GM23338 (cell line): ENCODE measurements around the gene OSBPL1A. TPM values are rescaled to one million over a fixed set of nuclear protein-coding genes. Genes with fewer than 3 reads are reported as not detected.

Source experiments
- ATAC-seq: fragments of 200-7000 bp; cut with Tn5 transposase; 3 replicates; pipeline ENCODE4 v1.9.1; 2020
- DNase-seq: peaks from one replicate; pipeline ENCODE4 v3.0.0-alpha.2; 2015; ENCODE audit warnings: low spot score
- H2AFZ ChIP-seq: fragments of 200-600 bp; sonication (generic); 2 replicates; pipeline ENCODE4 v1.8.0; 2016; ENCODE audit warnings: antibody characterized with exemption, mild to moderate bottlenecking, moderate library complexity
- H3F3A ChIP-seq: fragments of 200-600 bp; sonication (generic); replicated peaks from 2 replicates; pipeline ENCODE4 v1.8.0; 2017; ENCODE audit warnings: antibody characterized with exemption, mixed run types, low read depth
- H3K27ac ChIP-seq: fragments of 200-600 bp; sonication (generic); 2 replicates; pipeline ENCODE4 v1.6.1; 2016; ENCODE audit warnings: low read depth
- H3K27me3 ChIP-seq: fragments of 200-600 bp; sonication (generic); 2 replicates; pipeline ENCODE4 v1.8.0; 2016; ENCODE audit warnings: mild to moderate bottlenecking, mixed run types, moderate library complexity; ENCODE audit not compliant: insufficient read depth
- H3K36me3 ChIP-seq: fragments of 200-600 bp; sonication (generic); 2 replicates; pipeline ENCODE4 v1.8.0; 2016; ENCODE audit warnings: mild to moderate bottlenecking; ENCODE audit not compliant: insufficient read depth
- H3K4me1 ChIP-seq: fragments of 200-600 bp; sonication (generic); 2 replicates; pipeline ENCODE4 v1.8.0; 2016; ENCODE audit warnings: mild to moderate bottlenecking, moderate library complexity; ENCODE audit not compliant: insufficient read depth
- H3K4me2 ChIP-seq: fragments of 200-600 bp; sonication (generic); 2 replicates; pipeline ENCODE4 v1.7.1; 2017; ENCODE audit warnings: mixed run types
- H3K4me3 ChIP-seq: fragments of 200-600 bp; sonication (generic); 2 replicates; pipeline ENCODE4 v1.6.1; 2016; ENCODE audit warnings: mixed run types
- H3K79me2 ChIP-seq: fragments of 200-600 bp; sonication (generic); replicated peaks from 2 replicates; pipeline ENCODE4 v1.8.0; 2017; ENCODE audit warnings: mild to moderate bottlenecking; ENCODE audit not compliant: insufficient read depth
- H3K9me2 ChIP-seq: fragments of 200-600 bp; sonication (generic); 2 replicates; pipeline ENCODE4 v1.8.0; 2017; ENCODE audit not compliant: insufficient read depth
- H4K20me1 ChIP-seq: fragments of 200-600 bp; sonication (generic); replicated peaks from 2 replicates; pipeline ENCODE4 v1.8.0; 2017; ENCODE audit warnings: mild to moderate bottlenecking; ENCODE audit not compliant: insufficient read depth
- H3K27ac Mint-ChIP-seq: 2 replicates; pipeline ENCODE4 v1.8.0; 2020; ENCODE audit warnings: inconsistent platforms, mild to moderate bottlenecking, moderate library complexity, mixed read lengths
- H3K27me3 Mint-ChIP-seq: 3 replicates; pipeline ENCODE4 v1.8.0; 2022; ENCODE audit warnings: low read depth, mild to moderate bottlenecking, moderate library complexity, mixed read lengths, inconsistent platforms; ENCODE audit not compliant: insufficient read depth, poor library complexity
- H3K36me3 Mint-ChIP-seq: 3 replicates; pipeline ENCODE4 v1.8.0; 2021; ENCODE audit warnings: low read depth, mild to moderate bottlenecking, inconsistent platforms, moderate library complexity, mixed read lengths
- H3K4me1 Mint-ChIP-seq: 3 replicates; pipeline ENCODE4 v1.8.0; 2020; ENCODE audit warnings: mild to moderate bottlenecking, inconsistent platforms, mixed read lengths
- H3K4me3 Mint-ChIP-seq: 3 replicates; pipeline ENCODE4 v1.8.0; 2021; ENCODE audit warnings: moderate library complexity, mild to moderate bottlenecking, inconsistent platforms, mixed read lengths
- H3K9me3 Mint-ChIP-seq: 3 replicates; pipeline ENCODE4 v1.8.0; 2020; ENCODE audit warnings: moderate library complexity, mild to moderate bottlenecking, inconsistent platforms, mixed read lengths
- EZH2 ChIP-seq: fragments of 200-600 bp; sonication (generic); IDR thresholded peaks from one replicate; pipeline ENCODE4 v1.8.0; 2017; ENCODE audit warnings: antibody characterized with exemption, mild to moderate bottlenecking, low read depth; ENCODE audit not compliant: unreplicated experiment
- EZH2phosphoT487 ChIP-seq: fragments of 200-600 bp; sonication (generic); IDR thresholded peaks from one replicate; pipeline ENCODE4 v1.8.1; 2018; ENCODE audit warnings: antibody characterized with exemption; ENCODE audit not compliant: unreplicated experiment
- JUNB ChIP-seq: IDR thresholded peaks from one replicate; pipeline ENCODE4 v1.6.1; 2016; ENCODE audit warnings: antibody characterized with exemption; ENCODE audit not compliant: unreplicated experiment
- POLR2AphosphoS5 ChIP-seq: IDR thresholded peaks from 2 replicates; pipeline ENCODE4 v1.6.1; 2016; ENCODE audit warnings: antibody characterized with exemption, low read depth
- STAT1 ChIP-seq: IDR thresholded peaks from one replicate; pipeline ENCODE4 v1.6.1; 2016; ENCODE audit warnings: antibody characterized with exemption; ENCODE audit not compliant: unreplicated experiment
- ZNF114 ChIP-seq: fragments of 250-450 bp; sonication (Bioruptor Pico); IDR thresholded peaks from 2 replicates; pipeline ENCODE4 v1.5.0; 2020; ENCODE audit warnings: mild to moderate bottlenecking, moderate library complexity
- polyA plus RNA-seq: library from polyadenylated mRNA; unstranded; fragments of >200 nt; fragmentation: Nextera tagmentation; extraction: Ambion mirVana; gene quantifications from 2 replicates; pipeline ENCODE4 v1.2.1, GENCODE V29; 2016
- total RNA-seq: library from RNA; depleted of rRNA; stranded (reverse); fragments of >200 nt; shearing (Covaris generic); gene quantifications from 2 replicates; pipeline ENCODE4 v1.2.3, GENCODE V29; 2014
- TF ChIP-seq, protein P1 (sequence below): fragments of 250-450 bp; sonication (Bioruptor Pico); IDR thresholded peaks from 2 replicates; pipeline ENCODE4 v1.5.0; 2020; ENCODE audit warnings: mild to moderate bottlenecking, moderate library complexity

Gene OSBPL1A
- total and polyA plus RNA-seq, 2 experiments from 2014 or later = 55.6 to 71.4 TPM

DNA sequence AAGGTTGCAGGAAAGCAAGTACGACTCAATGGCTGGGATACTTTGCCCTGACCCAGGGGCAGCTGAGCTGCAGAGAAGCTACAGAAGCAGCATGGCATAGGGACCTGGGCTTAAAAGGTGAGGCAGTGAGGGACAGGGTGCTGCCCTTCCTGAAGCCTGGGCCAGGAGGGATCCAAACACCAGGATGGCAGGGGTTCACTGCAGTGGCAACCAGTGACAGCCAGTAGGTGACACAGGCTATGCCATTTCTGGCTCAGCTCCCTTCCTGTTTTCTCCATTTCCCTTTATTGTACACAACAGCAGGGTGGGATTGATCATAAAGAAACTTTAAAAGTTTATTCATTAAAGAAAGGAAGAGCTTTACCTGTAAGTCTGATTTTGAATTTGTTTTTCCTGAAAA lies 209.9 kb downstream of the OSBPL1A start (continued):
- TF ChIP-seq, protein P1, sequence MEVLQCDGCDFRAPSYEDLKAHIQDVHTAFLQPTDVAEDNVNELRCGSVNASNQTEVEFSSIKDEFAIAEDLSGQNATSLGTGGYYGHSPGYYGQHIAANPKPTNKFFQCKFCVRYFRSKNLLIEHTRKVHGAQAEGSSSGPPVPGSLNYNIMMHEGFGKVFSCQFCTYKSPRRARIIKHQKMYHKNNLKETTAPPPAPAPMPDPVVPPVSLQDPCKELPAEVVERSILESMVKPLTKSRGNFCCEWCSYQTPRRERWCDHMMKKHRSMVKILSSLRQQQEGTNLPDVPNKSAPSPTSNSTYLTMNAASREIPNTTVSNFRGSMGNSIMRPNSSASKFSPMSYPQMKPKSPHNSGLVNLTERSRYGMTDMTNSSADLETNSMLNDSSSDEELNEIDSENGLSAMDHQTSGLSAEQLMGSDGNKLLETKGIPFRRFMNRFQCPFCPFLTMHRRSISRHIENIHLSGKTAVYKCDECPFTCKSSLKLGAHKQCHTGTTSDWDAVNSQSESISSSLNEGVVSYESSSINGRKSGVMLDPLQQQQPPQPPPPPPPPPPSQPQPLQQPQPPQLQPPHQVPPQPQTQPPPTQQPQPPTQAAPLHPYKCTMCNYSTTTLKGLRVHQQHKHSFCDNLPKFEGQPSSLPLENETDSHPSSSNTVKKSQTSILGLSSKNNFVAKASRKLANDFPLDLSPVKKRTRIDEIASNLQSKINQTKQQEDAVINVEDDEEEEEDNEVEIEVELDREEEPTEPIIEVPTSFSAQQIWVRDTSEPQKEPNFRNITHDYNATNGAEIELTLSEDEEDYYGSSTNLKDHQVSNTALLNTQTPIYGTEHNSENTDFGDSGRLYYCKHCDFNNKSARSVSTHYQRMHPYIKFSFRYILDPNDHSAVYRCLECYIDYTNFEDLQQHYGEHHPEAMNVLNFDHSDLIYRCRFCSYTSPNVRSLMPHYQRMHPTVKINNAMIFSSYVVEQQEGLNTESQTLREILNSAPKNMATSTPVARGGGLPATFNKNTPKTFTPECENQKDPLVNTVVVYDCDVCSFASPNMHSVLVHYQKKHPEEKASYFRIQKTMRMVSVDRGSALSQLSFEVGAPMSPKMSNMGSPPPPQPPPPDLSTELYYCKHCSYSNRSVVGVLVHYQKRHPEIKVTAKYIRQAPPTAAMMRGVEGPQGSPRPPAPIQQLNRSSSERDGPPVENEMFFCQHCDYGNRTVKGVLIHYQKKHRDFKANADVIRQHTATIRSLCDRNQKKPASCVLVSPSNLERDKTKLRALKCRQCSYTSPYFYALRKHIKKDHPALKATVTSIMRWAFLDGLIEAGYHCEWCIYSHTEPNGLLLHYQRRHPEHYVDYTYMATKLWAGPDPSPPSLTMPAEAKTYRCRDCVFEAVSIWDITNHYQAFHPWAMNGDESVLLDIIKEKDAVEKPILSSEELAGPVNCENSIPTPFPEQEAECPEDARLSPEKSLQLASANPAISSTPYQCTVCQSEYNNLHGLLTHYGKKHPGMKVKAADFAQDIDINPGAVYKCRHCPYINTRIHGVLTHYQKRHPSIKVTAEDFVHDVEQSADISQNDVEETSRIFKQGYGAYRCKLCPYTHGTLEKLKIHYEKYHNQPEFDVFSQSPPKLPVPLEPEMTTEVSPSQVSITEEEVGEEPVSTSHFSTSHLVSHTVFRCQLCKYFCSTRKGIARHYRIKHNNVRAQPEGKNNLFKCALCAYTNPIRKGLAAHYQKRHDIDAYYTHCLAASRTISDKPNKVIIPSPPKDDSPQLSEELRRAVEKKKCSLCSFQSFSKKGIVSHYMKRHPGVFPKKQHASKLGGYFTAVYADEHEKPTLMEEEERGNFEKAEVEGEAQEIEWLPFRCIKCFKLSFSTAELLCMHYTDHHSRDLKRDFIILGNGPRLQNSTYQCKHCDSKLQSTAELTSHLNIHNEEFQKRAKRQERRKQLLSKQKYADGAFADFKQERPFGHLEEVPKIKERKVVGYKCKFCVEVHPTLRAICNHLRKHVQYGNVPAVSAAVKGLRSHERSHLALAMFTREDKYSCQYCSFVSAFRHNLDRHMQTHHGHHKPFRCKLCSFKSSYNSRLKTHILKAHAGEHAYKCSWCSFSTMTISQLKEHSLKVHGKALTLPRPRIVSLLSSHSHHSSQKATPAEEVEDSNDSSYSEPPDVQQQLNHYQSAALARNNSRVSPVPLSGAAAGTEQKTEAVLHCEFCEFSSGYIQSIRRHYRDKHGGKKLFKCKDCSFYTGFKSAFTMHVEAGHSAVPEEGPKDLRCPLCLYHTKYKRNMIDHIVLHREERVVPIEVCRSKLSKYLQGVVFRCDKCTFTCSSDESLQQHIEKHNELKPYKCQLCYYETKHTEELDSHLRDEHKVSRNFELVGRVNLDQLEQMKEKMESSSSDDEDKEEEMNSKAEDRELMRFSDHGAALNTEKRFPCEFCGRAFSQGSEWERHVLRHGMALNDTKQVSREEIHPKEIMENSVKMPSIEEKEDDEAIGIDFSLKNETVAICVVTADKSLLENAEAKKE (CRISPR knock-in tag) = no peak

- Histone ChIP-seq H3K9me2 (no peaks in the 10 kb centered on the region), H3K27me3 (no peaks in the 10 kb centered on the region), H3K27ac (no peak overlapping the region), H3K4me2 (no peak overlapping the region), H3K36me3 (no peaks in the 10 kb centered on the region), H3K79me2 (no peaks in the 10 kb centered on the region), H3F3A (no peaks in the 10 kb centered on the region), H3K4me1 (peaks cover 3% of the 10 kb centered on the region; the same call in 1 of the 2 replicates), H3K4me3 (no peak overlapping the region), H2AFZ (no peak overlapping the region), H4K20me1 (no peaks in the 10 kb centered on the region)
- peaks cover 21% of the 10 kb centered on the region for H3K4me1 Mint-ChIP-seq
- H3K27ac Mint-ChIP-seq = no peak overlapping the region
- no peak overlapping the region for H3K4me3 Mint-ChIP-seq
- H3K27me3 Mint-ChIP-seq = peaks cover 5% of the 10 kb centered on the region
- H3K36me3 Mint-ChIP-seq = no peaks in the 10 kb centered on the region
- no peaks in the 10 kb centered on the region for H3K9me3 Mint-ChIP-seq
- no peak for ATAC-seq
- DNase-seq = no peak
- no peak for TF ChIP-seq EZH2phosphoT487
- TF ChIP-seq JUNB = no peak
- no peak for TF ChIP-seq POLR2AphosphoS5
- TF ChIP-seq EZH2 = no peak
- no peak for TF ChIP-seq STAT1
- TF ChIP-seq, protein P1 (CRISPR knock-in tag) = no peak
- no peak for TF ChIP-seq ZNF114 (CRISPR knock-in tag)
Observed at GRCh38 chr18:24187049-24187448, 210.6 kb downstream of the OSBPL1A start.
